Tibial nerve (tissue), 4 donors: ENCODE measurements around the gene TGIF1. TPM values are rescaled to one million over a fixed set of nuclear protein-coding genes. Genes with fewer than 3 reads are reported as not detected.

Experiments
- DNase-seq, 2 donors: peaks; one replicate each; pipeline ENCODE4 v3.0.0-alpha.2; 2019; ENCODE audit warnings: low spot score in 2 of 2
- H3K27ac ChIP-seq, 4 donors: fragments of 200-600 bp; sonication (generic) in 3 of 4; one replicate each; pipeline ENCODE4 v1.5.1; 2017 to 2019; ENCODE audit warnings: mild to moderate bottlenecking in 1 of 4
- H3K27me3 ChIP-seq, 2 donors: fragments of 200-600 bp; sonication (generic) in 1 of 2; one replicate each; pipeline versions ENCODE4 v1.5.1 to v1.6.0; 2017 to 2019
- H3K36me3 ChIP-seq, 3 donors: fragments of 200-600 bp; sonication (generic); one replicate each; pipeline ENCODE4 v1.5.1; 2018 to 2019
- H3K4me1 ChIP-seq, 4 donors: fragments of 200-600 bp; sonication (generic) in 3 of 4; one replicate each; pipeline ENCODE4 v1.5.1; 2017 to 2019
- H3K4me3 ChIP-seq, 4 donors: fragments of 200-600 bp; sonication (generic) in 3 of 4; one replicate each; pipeline ENCODE4 v1.5.1; 2017 to 2019; ENCODE audit warnings: mild to moderate bottlenecking in 1 of 4, moderate library complexity in 1 of 4
- H3K9me3 ChIP-seq, 4 donors: fragments of 200-600 bp; sonication (generic) in 3 of 4; one replicate each; pipeline ENCODE4 v1.5.1; 2017 to 2019
- CTCF ChIP-seq, 5 experiments: fragments of 200-600 bp in 3 of 5; fragments of 450-650 bp in 2 of 5; sonication (generic) in 3 of 5; IDR thresholded peaks; one replicate each; pipeline ENCODE4 v1.5.1; 2016 to 2019; ENCODE audit warnings: antibody characterized with exemption in 5 of 5, mild to moderate bottlenecking in 3 of 5, moderate library complexity in 2 of 5
- EP300 ChIP-seq, 2 donors: sonication (generic); formaldehyde crosslinking; IDR thresholded peaks; one replicate each; pipeline ENCODE4 v1.6.1; 2017; ENCODE audit warnings: antibody characterized with exemption in 2 of 2, mild to moderate bottlenecking in 1 of 2
- POLR2A ChIP-seq, 2 donors: fragments of 450-650 bp; IDR thresholded peaks; one replicate each; pipeline ENCODE4 v1.6.1; 2017; ENCODE audit warnings: antibody characterized with exemption in 2 of 2, mild to moderate bottlenecking in 2 of 2, moderate library complexity in 2 of 2
- WGBS, 2 donors: methylation state at CpG; one replicate each; pipeline ENCODE4 v1.1.5; 2018; 5-methylcytosine and 5-hydroxymethylcytosine counted together
- total RNA-seq, 4 donors: library from RNA; depleted of rRNA; stranded (reverse); fragments of >200 nt; gene quantifications; one replicate each; pipeline ENCODE4 v1.1.0, GENCODE V29; 2016

The TGIF1 gene
- total RNA-seq, 4 donors from 2014 or later = 59.2 to 86.1 (median 70.1) TPM

GRCh38 chr18:3456686-3457069 is 6.7 kb downstream of the TGIF1 start:
- WGBS, 2 donors = 38 to 42% methylated on average over 1 of the region's 1 CpG
- Histone ChIP-seq H3K27me3 (no peaks in the 10 kb centered on the region), H3K9me3 (peaks cover 0 to 11% (median 5%) of the 10 kb centered on the region in 4 donors), H3K4me3 (no peak overlapping the region), H3K4me1 (peaks cover 0 to 60% (median 35%) of the 10 kb centered on the region in 4 donors), H3K36me3 (peaks cover 0 to 56% (median 0%) of the 10 kb centered on the region in 3 donors), H3K27ac (peak overlapping the region in 2 of 4 donors; percentile 99)
- TF ChIP-seq POLR2A (IDR thresholded peaks at IDR 0.05) (no peak), EP300 (IDR thresholded peaks at IDR 0.05) (no peak), CTCF (IDR thresholded peaks at IDR 0.05) (no peak)
- DNase-seq = no peak

GRCh38 chr18:3457261-3457724 is 7.3 kb downstream of the TGIF1 start:
- TF ChIP-seq POLR2A (IDR thresholded peaks at IDR 0.05) = no peak
- TF ChIP-seq EP300 (IDR thresholded peaks at IDR 0.05) = no peak
- no peak for TF ChIP-seq CTCF (IDR thresholded peaks at IDR 0.05)
- Histone ChIP-seq H3K4me1 (peaks cover 0 to 60% (median 35%) of the 10 kb centered on the region in 4 donors), H3K4me3 (no peak overlapping the region), H3K27ac (peak overlapping the region in 1 of 4 donors; percentile 80), H3K27me3 (no peaks in the 10 kb centered on the region), H3K9me3 (peaks cover 0 to 15% (median 5%) of the 10 kb centered on the region in 4 donors), H3K36me3 (peaks cover 0 to 62% (median 0%) of the 10 kb centered on the region in 3 donors)
- 82 to 83% methylated on average over 15 of the region's 15 CpGs for WGBS, 2 donors
- DNase-seq = no peak

- 59 to 60% methylated on average over 3 of the region's 3 CpGs for WGBS, 2 donors
- H3K4me3 ChIP-seq = peak overlapping the region in 1 of 4 donors; percentile 1
- peaks cover 0 to 15% (median 5%) of the 10 kb centered on the region in 4 donors for H3K9me3 ChIP-seq
- TF ChIP-seq CTCF (IDR thresholded peaks at IDR 0.05) (no peak), EP300 (IDR thresholded peaks at IDR 0.05) (no peak), POLR2A (IDR thresholded peaks at IDR 0.05) (no peak)
- H3K27ac ChIP-seq = peak overlapping the region in 3 of 4 donors; percentile 28 to 80 (median 62)
- H3K36me3 ChIP-seq = peaks cover 0 to 66% (median 0%) of the 10 kb centered on the region in 3 donors
- H3K4me1 ChIP-seq = peaks cover 0 to 57% (median 27%) of the 10 kb centered on the region in 4 donors
- no peaks in the 10 kb centered on the region for H3K27me3 ChIP-seq
- no peak for DNase-seq
These were observed 8.4 kb downstream of the TGIF1 start for GRCh38 chr18:3458378-3458777.

- H3K4me3 ChIP-seq = no peak overlapping the region
- H3K27ac ChIP-seq = peak overlapping the region in 3 of 4 donors; percentile 28 to 80 (median 62)
- no peaks in the 10 kb centered on the region for H3K27me3 ChIP-seq
- no peak for DNase-seq
- 67 to 71% methylated on average over 5 of the region's 5 CpGs for WGBS, 2 donors
- H3K36me3 ChIP-seq = peaks cover 0 to 66% (median 0%) of the 10 kb centered on the region in 3 donors
- peaks cover 0 to 15% (median 5%) of the 10 kb centered on the region in 4 donors for H3K9me3 ChIP-seq
- H3K4me1 ChIP-seq = peaks cover 0 to 57% (median 27%) of the 10 kb centered on the region in 4 donors
- TF ChIP-seq EP300 (IDR thresholded peaks at IDR 0.05) = no peak
- no peak for TF ChIP-seq CTCF (IDR thresholded peaks at IDR 0.05)
- no peak for TF ChIP-seq POLR2A (IDR thresholded peaks at IDR 0.05)
These were observed 9.2 kb downstream of the TGIF1 start for GRCh38 chr18:3458952-3459853.
